ENCODE results near the gene HPSE2.

Gene HPSE2

DNA sequence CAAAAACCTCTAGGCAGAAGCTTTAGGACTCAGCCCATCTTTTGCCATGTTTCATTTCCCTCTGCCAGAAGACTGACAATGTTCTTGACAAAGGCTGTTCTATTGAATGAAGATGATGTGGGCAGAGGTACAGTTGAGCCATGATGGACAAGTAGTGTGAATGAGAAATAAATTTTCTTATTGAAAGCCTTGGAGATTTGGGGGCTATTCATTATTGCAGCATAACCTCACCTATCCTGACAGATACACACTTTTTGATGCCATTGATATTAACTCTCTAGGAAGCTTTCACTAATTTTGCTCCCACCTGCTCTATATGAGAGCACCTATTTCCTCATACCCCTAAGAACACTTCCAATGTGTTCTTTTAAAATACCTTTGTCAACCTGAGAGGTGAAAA is 752.0 kb downstream of the HPSE2 start:
- DNase-seq = no peak

DNA sequence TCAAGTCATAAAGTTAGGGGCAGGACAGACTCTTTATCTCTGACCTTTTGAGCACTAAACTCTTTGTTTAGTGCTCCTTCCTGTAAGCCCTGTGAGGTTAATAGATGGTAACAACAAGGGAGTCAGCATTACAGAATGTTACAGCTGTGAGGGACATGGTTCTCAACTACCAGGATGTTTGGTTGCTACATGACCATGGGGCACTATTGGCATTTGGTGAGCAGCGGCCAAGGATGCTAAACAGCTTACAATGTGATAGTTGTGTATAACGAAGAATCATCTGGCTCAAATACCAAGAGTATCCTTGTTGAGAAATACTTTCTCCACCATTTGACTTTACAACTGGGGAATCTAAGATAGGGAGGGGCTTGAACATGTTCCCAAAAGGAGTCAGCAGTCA is 753.6 kb downstream of the HPSE2 start:
- DNase-seq = no peak

DNA sequence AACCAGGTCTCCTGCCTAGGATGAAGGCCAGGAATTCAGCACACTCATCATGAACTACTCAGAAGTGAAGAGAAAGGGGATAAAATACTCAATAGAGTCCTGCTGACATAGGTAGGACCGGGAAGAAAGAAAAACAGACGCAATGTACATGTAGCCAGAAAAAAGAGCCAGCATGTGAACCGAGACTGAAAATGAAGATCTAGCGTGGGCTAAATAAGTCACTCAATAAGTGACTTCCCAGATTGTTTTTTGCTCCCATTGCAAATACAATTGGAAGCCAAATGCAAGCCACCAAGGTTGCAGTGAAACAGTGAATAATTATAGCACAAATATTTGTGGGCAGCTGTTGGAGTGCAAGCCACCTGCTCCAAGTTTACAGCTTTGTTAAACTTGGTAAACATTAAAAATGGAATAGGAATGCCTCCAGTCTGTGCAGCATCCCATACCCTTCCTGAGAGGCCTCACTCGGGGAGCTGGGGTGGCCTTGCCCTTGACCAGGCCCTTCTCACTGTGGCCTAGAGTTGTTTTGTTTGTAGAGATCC is 754.2 kb downstream of the HPSE2 start:
- DNase-seq = no peak

DNA sequence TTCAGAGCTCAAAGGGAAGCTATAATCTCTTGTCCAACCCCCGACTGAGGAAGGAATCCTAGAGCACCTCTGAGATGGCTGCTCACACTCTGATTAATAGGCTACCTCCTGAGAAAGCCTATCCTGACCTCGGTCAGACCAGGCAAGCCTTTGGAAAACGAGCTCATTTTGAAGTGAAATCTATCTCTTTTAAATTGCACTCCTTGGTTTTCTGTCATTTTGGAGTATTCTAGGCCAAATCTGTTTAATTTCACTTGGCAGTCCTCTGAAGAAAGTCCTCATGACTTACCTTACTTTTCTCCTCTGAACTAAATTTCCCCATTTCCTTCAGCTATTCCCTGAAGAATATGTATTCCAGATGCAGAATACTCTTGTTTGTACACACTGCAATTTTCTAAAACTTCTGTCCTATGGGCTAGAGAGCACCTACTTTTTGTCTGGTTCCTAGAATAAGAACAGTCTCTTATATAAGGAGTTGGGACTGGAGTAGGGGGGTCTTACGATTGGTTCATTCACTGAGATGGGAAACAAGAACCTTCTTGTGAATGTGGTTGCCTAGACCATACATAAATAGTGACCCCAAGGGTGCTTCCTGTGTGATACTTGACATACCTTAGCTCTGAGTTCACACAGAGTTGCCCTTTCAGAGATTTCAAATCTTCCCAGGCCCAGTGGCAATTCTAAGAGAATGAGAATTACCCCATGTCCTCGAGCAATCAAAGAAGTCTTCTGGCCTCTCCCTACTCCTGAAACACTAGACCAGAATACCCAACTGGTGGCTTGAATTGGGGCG is 757.0 kb downstream of the HPSE2 start:
- DNase-seq = no peak

DNA sequence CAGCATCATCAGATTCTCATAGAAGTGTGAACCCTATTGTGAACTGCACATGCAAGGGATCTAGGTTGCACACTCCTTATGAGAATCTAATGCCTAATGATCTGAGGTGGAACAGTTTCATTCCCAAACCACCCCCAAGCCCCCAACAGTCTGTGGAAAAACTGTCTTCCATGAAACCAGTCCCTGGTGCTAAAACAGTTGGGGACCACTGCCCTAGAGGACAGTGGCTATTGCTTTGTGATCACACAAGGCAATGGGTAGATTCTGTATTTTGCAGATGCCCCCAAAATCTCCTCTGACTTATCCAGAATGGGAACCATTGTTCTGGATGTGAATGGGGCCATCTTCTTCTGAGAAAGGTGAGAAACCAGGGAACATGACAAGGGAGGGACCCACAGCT is 757.8 kb downstream of the HPSE2 start:
- DNase-seq = no peak

DNA sequence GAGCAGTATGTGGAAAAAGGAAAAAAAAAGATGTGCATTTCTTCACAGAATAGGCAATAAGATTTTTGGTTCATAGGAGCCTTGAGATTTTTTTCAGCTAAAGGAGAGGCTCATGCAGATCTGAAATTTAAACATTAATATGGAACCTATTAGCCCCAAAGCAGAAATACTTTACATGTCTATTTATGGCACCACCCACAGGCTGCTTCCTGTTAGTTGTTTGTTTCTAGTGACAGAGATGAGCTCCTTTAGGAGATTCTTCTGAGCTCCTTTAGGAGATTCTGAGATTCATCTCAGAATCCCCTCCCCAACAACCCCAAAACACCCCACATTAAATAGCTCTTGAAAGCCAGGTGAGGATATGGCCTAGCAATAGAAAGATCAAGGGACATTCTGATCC is 761.0 kb downstream of the HPSE2 start:
- DNase-seq = no peak

DNA sequence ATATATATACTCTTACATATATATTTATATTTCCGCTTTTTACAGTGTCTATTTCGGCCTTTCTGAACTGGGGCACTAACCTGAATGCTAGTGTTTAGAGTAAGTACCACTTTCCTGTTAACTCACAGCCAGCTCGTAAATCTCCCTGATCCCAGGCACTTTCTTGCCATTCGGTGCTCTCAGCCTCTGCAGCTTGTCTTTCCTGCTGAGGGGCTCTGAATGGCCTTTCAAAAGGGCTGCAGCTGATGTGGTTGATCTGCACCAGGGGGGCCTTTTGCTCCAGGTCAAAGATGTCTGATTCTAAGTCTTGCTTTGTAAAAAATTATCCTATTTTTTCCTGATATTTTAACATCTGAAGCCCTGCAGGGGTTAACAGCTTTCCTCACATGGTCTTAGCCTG is 763.5 kb downstream of the HPSE2 start:
- DNase-seq = no peak

DNA sequence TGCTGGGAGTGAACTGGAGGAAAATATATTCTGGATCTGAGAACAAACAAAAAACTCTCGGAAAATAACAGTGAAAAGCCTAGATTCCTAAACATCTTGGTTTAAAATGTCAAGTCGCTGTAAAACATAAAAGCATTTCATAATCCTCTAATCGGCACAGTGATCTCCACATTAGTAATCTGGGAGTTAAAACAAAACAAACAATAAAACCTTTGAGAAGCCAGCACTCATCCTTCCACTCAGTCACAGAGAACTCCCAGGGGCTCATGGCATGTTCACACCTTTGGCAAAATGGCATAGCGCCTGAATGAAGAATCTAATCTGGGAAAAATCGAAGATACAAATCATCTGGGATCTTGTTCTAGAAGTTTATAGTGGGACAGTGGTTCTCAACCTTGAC is 764.8 kb downstream of the HPSE2 start:
- no peak for DNase-seq

DNA sequence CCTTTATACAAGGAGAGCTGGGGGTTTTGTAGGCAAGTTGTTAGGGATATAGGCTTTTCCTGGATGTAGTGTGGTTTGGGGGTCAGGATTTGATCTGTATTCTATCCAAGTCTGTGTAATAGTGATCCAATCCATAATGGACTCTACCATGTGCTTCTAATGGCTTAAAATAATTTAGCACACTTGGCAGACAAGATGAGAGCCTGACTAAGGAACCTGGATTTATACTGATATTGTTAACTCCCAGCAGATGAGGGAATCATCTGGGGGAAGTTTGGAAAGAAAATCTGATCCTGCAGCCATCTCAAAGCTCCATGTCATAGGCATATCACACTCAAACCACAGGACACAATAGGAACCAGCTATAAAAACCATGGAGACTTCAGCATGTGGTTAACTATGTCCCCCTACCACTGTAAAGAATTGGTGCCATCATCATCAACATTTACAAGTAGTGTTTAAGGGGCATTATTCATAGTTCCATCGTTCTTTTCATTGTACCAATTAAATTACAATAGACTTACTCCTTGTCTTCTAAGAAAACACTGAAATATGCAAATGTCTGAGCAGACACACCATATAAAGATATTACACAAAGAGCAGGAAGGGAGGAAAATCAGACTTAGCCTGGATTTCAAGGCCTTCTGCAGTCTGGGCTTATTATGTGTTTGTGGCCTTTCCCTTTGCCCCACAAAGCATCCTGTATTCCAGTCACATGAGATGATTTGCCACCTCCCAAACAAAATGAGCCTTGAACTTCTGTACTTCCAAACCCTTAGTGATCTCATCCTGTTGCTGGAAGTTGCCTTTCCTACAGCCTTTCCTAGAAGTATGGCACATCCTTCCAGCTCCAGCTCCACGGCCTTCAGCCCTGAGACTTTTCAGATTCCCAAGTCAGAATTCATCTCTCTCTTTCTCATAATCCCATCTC is 766.4 kb downstream of the HPSE2 start:
- DNase-seq = no peak

DNA sequence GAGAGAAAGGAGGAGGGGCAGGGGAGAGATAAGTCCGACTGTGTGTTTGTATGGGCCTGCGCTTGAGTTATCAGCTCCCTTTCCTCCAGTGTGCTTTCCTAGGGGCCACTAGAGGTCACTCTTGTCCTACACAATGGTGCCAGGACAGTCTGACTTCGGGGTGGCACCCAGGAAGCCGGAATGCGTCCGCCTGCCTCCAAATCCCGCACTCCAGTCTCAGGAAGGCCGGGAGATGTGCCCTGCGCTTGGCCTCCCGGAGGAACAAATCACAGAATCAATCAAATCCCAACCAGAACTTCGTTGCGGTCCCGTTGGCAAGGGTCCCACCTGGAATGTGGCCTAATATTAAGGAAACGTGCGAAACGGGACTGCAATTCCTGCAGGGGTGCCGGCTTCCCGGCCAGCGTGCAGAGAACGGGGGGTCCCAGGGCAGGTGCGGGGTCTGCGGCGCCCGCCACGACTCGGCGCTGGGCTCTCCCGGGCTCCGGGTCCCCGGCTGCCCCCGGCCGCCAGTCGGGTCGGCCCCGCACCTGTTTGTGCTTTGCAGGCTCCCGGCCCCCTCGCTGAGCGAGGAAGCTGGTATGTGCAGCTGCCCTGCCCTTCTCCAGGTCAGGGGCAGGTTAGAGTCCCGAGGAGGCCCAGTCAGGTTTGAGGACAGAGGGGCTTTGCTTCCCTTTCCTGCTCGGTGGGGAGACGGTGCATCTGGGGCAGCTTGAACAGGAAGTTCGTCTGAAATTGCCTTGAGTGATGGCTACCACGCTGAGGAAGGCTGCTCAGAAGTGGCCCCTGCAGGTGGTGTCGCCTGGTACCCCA is 767.9 kb downstream of the HPSE2 start:
- DNase-seq = peak; percentile 60

DNA sequence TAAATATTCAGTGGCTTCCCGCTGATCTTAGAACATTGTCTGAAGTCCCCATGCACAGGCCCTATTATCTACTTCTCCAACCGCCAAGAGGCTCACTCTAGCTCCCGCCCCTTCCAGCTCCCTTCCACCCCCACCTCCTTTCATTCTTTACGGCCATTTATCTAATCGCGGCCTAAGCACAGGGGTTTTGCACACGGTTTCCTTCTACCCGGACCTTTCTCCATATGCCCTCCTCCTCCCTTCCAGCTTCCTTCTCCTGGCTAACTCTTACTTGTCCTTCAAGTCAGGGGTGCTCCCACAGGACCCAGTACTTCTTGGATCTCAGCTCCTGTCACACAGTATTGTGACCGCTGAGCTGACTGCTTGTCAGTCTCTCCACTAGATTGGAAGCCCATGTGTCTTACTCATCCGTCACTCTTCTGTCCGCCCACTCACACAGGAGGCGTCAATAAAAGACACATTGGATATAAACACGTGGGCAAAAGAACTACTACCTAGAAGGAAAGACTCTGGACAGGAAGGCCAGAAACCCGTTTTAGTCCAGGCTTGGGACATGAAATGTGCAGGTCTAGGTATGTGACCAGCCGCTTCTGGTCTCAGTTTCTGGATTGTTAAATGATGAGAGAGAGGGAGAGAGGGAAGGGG is 768.7 kb downstream of the HPSE2 start:
- no peak for DNase-seq

DNA sequence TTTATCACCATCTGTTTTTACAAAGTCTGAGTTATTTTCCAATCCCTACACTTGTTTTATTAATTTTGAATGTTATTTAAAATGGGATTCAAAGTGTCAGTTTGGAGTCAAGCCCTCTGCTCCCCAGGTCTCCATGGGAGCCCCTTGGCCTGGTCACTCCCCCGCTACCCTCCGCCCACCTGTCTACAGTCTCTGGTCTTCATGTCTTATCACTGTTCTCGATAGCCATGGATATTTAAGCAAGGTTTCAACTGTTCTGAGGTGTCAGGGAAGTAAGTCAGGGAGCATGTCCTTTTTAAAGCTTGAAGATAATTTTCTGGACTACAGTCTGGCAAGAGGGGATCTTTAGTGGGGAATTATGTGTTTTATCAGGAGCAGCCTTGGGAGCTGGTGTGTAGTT is 769.8 kb downstream of the HPSE2 start:
- no peak for DNase-seq

DNA sequence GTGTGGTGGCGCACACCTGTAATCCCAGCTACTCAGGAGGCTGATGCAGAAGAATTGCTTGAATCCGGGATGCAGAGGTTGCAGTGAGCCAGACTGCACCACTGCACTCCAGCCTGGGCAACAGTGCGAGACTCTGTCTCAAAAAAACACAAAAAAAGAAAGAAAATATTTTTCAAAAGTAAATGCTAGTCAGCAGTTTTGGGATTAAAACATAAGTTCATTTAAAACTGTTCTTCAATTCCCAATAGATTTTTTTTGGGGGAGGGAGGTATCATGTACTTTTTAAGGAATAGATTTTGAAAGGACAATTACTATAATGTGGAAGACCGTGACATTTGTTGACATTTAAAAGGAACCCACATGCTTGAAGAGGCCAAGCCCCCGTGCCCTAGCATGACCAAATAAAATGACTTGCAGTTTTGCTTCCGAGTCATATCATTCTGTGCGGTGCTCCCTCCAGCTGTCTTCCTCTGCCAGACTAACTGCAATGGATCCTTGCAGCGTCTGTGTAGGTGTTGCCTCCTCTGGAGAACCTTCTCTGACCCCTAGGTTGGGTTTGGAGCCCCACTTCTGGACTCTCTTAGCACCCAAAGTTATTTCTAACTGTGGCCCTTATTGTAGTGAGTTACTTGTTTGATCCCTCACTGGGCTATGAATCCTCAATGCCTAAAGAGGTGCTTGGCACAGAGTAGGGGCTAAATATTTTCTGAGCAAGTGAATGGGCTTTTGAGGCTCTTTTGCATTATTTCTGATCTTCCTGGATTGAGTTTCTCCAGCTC is 771.5 kb downstream of the HPSE2 start:
- no peak for DNase-seq

DNA sequence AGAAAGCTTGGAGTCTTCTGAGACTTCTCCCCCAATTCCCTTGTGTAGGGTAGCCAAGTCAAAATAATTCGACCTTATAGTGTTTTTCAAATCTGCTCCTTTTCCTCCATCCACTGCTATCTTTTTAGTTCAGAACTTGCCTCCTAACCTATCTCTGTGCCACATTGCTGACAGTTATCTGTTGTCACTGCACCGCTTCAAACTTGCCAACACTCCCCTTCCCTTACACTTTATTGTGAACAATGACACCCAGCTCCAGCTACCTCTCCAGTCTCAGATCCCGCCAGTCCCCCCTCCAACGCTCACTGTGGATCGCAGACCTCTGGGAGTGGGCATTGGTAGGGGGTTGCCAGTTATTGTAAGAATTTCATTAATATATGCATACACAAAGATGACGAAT is 772.6 kb downstream of the HPSE2 start:
- no peak for DNase-seq

DNA sequence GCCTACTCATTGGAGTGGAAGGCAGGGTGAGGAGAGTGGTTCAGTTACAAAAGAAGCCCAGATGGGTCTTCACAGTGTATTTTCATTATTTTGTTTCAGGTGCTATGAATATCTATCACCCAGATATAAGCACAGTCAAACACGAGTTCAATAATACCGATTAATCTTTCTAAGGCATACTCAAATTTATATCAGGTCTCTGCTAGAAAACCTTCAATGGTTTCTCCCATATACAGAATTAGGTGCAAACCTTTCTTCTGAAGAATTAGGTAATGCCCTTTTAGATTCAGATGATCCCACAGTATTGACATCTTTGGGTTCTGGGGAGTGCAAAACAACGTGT is 774.2 kb downstream of the HPSE2 start:
- no peak for DNase-seq

DNA sequence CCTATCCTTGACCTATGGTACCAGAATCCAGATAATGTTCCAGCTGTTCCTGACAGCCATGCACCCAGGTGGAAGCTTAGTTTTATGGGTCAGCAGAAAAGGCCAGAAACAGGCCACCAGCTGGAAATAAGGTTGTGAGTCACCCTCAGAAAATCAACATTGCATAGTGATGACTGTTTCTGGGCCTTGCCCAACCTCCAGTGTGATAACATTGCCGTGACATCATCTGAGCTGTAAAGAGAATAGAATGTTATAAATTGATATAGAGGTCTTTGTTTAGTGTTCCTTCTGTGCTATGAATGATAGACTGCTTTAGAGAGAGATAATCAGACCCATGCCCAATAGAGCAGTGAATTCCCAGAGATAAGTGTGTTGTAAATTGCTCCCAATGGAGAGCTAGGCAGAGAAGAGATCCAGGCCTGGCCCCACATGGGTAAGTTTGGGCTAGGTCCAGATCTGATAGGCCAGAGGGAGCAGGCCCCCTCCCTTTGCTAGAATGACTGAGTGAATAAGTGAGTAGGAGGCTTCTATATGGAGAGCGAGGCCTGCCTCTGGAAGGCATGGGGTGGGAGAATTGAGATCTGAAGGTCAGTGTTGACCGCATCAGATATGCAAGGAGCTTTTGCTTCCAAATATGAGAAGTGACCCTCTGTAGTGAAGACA is 774.7 kb downstream of the HPSE2 start:
- no peak for DNase-seq

DNA sequence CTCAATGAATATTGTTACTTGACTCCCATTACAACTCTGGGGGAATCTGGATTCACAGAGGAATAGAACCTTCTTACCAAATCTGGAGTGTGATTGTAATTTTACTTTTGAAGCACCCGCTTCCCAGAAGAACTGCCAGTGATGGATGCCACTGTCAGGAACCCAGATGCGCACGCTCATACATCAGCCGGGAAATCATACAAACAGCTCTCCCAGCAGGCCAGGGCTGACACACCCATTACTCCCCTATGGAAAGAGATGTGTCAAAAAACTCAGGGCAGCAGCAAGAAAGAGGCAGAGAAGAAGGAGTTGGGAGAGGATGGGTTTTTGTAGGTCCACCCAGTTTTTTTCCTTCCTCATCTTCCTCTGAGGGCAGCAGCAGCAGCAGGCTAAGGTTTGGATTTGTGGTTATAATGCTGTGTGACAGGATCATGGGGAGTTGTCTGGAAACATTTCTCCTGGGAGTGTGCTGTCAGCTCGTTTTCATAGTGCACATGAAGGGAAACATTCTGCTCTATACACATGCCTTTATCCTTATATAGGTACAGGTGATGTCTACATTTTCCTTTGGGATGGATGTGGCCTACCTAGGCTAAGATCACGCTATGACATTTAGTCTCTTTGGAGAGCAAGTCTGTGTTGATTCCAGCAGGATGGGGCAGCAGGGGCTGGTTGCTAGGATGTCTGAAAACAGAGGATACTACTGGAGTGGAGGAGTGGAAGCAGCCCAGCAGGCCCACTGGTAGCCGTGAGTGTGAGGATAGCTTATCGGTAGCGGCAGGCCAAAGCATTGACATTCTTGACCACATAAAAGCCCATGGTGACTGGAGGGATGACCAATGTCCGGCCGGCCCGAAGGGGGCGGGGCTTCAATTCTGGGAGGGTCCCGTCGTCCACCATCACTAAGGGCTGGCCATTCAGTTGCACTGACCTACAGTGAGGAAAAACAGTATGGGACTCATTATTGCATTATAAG is 776.6 kb downstream of the HPSE2 start:
- no peak for DNase-seq

DNA sequence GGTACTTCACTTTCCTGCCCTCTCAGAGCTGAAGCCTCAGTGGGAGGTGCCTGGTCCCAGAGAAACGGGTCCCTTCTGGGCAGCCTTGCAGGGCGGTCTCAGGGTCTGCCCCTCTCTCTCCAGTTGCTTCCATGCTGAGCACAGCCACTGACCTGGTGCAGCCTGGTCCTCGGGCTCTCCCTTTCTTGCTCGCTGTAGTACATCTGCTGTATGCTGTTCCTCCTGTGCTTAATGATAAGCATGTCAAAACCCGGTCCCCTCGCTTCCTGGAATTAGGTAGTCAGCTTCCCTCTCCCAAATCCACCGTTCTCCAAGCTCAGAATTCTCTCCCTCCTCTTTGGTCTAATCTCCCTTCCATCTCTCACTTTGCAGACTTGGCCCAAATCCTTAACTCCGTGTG is 777.9 kb downstream of the HPSE2 start:
- no peak for DNase-seq

DNA sequence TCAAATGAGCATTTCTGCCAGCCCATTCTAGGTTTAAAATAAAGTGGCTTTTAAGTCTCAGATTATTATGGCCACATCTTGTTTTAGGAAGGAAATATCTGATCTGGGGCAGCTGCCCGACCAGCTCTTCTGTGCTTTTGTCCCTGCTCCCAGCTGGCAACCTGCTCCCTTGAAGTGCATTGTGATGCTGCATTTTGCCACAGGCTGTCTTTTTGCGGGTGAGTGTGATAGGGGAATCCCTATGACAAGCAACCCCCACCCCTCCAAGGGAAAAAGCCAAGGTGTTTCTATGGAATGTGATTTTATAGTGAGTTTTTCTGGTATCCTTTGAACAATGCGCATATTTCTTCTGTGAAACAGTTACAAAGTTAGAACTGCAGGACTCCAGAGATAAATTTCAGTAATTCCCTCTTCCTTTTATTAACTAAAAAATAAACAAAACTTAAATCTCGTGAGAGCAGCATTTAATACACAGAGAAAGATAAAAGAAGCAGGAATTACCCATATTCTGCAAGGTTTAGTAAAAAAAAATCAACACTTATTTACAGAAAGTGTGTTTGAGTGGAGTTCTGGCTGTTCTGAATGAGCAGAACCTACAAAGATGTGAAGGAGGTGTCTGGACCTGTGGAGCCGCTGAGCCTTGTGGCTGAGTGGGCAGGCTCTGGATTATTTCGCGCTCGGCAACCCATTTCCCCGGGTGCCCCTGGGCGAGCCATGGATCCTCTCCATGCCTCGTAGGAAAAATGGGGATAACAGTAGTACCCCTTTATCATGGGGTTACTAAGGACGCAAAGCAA is 778.8 kb downstream of the HPSE2 start:
- DNase-seq = no peak

All from activated naive CD4-positive, alpha-beta T cell treated with anti-CD3 and anti-CD28 coated beads, Interleukin-2, amount 50 U/mL, for 16 hours (primary cell).